ENCODE measurements around the gene ZNF607. TPM values are rescaled to one million over a fixed set of nuclear protein-coding genes. Genes with fewer than 3 reads are reported as not detected.

ZNF607 gene
- total and polyA plus RNA-seq, 10 of the 15 experiments (the other 5 are each of a cell fraction or from before 2014, with no cell fraction given) = 0.47 to 5.7 (median 2.2) TPM

DNA sequence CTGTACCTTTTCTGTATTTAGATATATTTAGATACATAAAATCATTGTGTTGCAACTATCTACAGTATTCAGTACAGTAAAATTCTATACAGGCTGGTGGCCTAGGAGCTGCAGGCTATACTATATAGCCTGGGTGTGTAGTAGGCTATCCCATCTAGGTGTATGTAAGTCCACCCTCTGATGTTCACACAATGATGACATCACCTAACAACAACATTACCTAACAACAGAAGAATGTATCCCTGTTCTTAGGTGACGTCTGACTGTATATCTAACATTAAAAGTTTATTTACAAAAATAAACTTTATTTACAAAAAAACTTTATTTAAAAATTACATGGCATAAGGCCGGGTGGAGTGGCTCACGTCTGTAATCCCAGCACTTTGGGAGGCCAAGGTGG is 36.0 kb downstream of the ZNF607 start (continued):
- TF ChIP-seq, protein P1, sequence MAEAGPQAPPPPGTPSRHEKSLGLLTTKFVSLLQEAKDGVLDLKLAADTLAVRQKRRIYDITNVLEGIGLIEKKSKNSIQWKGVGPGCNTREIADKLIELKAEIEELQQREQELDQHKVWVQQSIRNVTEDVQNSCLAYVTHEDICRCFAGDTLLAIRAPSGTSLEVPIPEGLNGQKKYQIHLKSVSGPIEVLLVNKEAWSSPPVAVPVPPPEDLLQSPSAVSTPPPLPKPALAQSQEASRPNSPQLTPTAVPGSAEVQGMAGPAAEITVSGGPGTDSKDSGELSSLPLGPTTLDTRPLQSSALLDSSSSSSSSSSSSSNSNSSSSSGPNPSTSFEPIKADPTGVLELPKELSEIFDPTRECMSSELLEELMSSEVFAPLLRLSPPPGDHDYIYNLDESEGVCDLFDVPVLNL (IDR thresholded peaks at IDR 0.05; ENCODE audit: low read depth, low read length) = no peak
- TF ChIP-seq, protein P2, sequence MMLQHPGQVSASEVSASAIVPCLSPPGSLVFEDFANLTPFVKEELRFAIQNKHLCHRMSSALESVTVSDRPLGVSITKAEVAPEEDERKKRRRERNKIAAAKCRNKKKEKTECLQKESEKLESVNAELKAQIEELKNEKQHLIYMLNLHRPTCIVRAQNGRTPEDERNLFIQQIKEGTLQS (IDR thresholded peaks at IDR 0.05; ENCODE audit: borderline replicate concordance, extremely low read depth, low read depth, low read length) = no peak
- TF ChIP-seq, protein P3, sequence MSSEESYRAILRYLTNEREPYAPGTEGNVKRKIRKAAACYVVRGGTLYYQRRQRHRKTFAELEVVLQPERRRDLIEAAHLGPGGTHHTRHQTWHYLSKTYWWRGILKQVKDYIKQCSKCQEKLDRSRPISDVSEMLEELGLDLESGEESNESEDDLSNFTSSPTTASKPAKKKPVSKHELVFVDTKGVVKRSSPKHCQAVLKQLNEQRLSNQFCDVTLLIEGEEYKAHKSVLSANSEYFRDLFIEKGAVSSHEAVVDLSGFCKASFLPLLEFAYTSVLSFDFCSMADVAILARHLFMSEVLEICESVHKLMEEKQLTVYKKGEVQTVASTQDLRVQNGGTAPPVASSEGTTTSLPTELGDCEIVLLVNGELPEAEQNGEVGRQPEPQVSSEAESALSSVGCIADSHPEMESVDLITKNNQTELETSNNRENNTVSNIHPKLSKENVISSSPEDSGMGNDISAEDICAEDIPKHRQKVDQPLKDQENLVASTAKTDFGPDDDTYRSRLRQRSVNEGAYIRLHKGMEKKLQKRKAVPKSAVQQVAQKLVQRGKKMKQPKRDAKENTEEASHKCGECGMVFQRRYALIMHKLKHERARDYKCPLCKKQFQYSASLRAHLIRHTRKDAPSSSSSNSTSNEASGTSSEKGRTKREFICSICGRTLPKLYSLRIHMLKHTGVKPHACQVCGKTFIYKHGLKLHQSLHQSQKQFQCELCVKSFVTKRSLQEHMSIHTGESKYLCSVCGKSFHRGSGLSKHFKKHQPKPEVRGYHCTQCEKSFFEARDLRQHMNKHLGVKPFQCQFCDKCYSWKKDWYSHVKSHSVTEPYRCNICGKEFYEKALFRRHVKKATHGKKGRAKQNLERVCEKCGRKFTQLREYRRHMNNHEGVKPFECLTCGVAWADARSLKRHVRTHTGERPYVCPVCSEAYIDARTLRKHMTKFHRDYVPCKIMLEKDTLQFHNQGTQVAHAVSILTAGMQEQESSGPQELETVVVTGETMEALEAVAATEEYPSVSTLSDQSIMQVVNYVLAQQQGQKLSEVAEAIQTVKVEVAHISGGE (CRISPR knock-in tag; IDR thresholded peaks at IDR 0.05) = no peak
- TF ChIP-seq YBX1 (IDR thresholded peaks at IDR 0.05) (no peak), KDM1A (IDR thresholded peaks at IDR 0.05; ENCODE audit: borderline replicate concordance) (no peak), ZNF384 (IDR thresholded peaks at IDR 0.05; ENCODE audit: borderline replicate concordance, low read depth, low read length) (no peak), IKZF1 (conservative IDR thresholded peaks at IDR 0.05) (no peak), ETV6 (conservative IDR thresholded peaks at IDR 0.05 in 1 of 2, IDR thresholded peaks at IDR 0.05 in 1 of 2; ENCODE audit: borderline replicate concordance in 1 of 2, low read depth in 1 of 2) (no peak), CBX5 (IDR thresholded peaks at IDR 0.05; ENCODE audit: low read depth) (no peak)
- TF ChIP-seq, protein P4, sequence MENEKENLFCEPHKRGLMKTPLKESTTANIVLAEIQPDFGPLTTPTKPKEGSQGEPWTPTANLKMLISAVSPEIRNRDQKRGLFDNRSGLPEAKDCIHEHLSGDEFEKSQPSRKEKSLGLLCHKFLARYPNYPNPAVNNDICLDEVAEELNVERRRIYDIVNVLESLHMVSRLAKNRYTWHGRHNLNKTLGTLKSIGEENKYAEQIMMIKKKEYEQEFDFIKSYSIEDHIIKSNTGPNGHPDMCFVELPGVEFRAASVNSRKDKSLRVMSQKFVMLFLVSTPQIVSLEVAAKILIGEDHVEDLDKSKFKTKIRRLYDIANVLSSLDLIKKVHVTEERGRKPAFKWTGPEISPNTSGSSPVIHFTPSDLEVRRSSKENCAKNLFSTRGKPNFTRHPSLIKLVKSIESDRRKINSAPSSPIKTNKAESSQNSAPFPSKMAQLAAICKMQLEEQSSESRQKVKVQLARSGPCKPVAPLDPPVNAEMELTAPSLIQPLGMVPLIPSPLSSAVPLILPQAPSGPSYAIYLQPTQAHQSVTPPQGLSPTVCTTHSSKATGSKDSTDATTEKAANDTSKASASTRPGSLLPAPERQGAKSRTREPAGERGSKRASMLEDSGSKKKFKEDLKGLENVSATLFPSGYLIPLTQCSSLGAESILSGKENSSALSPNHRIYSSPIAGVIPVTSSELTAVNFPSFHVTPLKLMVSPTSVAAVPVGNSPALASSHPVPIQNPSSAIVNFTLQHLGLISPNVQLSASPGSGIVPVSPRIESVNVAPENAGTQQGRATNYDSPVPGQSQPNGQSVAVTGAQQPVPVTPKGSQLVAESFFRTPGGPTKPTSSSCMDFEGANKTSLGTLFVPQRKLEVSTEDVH (IDR thresholded peaks at IDR 0.05; ENCODE audit: low read depth, partially characterized antibody) = no peak
